Ureter (tissue), 1 donor: ENCODE results near the gene HEATR5A. TPM values are rescaled to one million over a fixed set of nuclear protein-coding genes. Genes with fewer than 3 reads are reported as not detected.
A peak's percentile ranks its signal among the peaks of the same experiment; 100 is the strongest.

Source experiments
- DNase-seq: peaks from one replicate; pipeline ENCODE4 v3.0.0-alpha.2; 2020; ENCODE audit warnings: low spot score
- total RNA-seq: library from RNA; stranded (reverse); gene quantifications from one replicate; pipeline ENCODE4 v1.2.4, GENCODE V29; 2023
- donor health status: DM: yes; HTN: yes; CAD: no.

Gene HEATR5A
- total RNA-seq, 1 donor from 2014 or later = 38.5 TPM

DNA sequence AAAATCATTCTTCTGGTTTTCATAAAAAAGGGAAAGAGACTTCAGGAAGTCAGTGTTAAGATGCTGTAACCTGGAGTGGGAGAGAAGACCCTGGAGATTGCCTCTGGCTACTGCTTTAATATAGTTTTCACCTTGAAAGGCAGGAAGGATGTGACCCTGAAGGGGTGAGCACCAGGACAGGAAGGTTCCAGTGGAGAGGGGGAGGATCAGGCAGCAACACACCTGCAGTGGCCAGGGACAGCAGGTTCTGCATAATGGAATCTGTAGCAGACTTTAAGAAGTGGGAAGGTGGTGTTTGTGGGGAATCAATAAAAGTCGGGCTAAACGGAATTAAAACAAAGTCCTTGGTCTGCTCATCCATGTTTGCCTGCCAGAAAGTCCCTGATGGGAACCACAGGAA, 6.3 kb upstream of the HEATR5A start:
- no peak for DNase-seq

- no peak for DNase-seq
Measured at GRCh38 chr14:31425905-31426304, 5.6 kb upstream of the HEATR5A start.

GRCh38 chr14:31421200-31421599, 850 bp upstream of the HEATR5A start:
- no peak for DNase-seq

DNA sequence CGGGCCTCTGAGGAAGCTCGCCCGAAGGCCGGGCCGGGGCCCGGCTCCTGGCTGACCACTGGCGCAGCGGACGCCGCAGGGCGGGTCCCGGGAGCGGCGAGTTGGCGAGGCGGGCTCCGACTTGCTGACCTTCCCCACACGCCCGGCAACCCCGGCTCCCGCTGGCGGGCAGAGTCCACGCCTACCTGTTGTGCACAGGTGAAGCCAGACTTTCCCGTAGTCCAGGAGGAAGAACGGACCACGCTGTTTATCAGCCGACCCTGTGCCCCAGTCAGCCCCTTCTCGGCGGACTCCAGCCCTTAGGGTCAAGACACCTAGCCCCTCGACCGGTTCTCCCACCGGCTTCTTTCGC, 407 bp downstream of the HEATR5A start:
- DNase-seq = peak; percentile 67

DNA sequence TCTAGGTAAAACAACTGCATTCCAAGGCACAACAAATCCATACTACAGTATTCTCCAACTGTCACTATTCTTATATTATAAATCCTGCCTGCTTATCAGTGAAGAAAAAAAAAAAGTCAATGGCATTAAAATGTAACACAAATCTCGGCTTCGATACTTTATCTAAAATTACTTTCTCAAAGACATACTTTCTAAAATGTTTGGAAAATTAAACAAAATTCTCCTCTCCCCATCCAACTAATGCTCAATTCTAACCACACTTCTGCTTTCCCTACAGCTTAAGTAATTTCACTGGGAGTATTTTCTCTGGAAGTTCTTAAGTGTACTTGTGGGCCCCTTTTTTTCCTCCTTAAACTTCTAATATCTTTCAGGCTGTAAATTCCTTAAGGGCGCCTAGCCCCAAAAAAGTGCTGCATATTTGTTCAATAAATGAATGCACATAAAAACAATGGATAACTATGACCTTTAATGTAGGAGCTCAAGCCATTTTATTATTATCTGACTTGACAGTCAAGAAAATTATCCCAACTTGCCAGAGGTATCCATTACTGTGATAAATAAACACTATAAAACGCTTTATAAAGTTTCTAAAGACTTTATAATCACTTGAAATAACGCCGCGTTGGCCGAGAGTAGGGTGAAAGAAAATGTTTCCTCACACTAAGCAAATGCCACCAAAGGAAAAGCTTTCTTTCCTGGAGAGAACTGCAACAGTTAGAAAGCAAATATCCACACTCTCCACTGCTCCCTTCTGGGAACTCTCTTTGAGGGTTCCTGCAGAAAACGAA, 977 bp downstream of the HEATR5A start:
- no peak for DNase-seq

GRCh38 chr14:31418440-31418839, 1.9 kb downstream of the HEATR5A start:
- no peak for DNase-seq

GRCh38 chr14:31414190-31414833, 6.0 kb downstream of the HEATR5A start:
- DNase-seq = no peak

DNA sequence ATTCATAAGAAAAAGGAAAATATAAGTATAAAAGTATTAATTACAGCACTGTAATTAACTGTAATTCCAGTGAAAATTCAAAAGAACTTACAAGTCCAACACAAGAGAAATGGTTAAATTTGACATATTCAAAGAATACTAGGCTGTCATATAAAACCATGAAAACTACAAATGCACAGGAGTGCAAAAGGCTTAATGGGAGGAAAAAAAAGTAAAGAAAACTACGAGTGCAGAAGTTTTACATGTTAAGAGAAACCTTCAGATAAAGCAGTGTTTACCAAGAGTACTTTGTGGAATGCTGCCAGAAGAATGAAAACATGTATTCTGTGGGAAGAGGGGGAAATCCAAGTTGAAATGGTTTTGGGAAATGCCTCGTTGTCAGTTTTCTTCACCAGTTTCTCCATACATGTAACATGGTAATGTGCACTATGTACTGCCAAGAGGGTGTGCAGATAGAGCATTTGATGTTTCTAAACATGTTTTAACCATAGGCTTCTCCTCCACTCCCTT, 9.1 kb downstream of the HEATR5A start:
- DNase-seq = no peak

DNA sequence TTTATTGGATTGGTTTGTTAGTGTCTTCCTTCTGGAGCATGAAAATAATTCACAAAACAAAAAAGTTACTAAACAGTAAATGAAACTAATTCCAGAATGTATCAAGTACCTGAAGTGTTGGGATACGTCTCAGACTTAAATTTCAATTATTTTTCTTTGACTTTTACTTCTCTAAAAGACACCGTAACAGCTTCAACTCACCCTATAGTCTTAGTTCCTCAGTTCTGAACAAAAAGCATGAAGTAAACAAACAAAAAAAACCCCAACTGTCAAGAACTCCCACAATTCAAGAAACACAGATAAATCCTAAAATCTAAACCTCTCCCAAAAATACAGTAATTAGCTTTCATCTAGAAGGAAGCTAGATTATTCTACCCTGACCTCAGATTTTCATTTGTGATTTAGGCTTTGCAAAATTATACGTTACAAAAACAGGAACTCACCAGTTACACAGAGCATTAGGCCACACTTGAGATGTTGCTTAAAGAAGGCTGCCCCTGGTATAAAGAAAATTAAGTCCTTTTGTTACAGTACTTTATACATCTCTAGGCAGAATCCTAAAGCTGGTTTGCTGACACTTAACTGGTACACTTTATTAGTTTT, 10.2 kb downstream of the HEATR5A start:
- DNase-seq = no peak

DNA sequence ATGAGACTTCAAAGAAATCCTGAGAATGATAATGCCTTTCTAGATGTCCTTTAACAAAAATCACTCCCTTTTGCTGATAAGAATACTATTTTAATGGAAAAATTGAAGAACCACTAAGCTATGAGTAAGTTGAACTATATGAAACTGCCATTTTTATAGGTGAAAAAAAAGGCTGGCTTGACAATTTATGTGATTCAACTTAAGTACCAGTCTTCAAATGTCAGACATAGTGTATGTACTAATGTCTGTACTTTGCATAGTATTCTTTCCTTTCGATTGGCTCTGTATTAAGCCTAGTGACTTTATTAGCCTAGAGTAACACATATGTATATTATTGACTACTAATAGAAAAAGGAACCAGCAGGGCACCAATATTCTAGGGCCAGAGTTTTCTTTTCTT, 11.9 kb downstream of the HEATR5A start:
- no peak for DNase-seq

GRCh38 chr14:31405599-31406232, 14.6 kb downstream of the HEATR5A start:
- DNase-seq = no peak

- DNase-seq = no peak
Measured at GRCh38 chr14:31405106-31405505, 15.2 kb downstream of the HEATR5A start.

GRCh38 chr14:31403707-31404106, 16.6 kb downstream of the HEATR5A start:
- DNase-seq = no peak

DNA sequence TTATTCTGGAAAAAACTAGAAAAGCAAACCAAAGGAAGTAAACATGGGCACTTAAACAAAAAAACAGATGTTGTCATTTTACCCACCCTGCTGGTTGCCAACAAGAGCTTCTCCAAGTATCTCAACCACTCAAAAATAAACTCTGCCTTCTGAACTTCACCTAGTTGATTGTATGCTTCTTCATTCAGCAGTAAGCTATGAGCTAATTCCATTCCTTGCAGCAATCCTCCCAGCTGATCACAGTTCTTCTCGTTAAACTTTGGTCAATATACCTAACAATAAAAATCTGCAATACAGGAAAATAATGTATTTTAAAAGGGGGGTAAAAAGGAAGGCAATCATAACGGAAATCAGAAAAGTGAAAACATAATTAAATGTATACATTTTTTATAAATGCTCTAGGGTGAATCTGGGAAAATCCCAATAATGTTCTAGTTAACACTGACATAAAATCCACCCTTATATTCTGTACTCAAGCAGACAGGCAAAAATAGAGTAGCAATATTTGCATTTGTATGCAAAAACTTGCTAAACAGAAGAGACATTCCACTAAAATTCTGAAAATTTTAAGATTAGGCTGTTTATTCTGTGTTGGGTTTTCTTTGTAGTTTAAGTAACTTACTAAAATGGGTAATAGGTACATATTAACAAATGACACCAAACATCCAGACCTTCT, 17.4 kb downstream of the HEATR5A start:
- DNase-seq = no peak

GRCh38 chr14:31401369-31401932, 18.9 kb downstream of the HEATR5A start:
- DNase-seq = no peak

- no peak for DNase-seq
Measured at GRCh38 chr14:31400031-31400638, 20.2 kb downstream of the HEATR5A start.

DNA sequence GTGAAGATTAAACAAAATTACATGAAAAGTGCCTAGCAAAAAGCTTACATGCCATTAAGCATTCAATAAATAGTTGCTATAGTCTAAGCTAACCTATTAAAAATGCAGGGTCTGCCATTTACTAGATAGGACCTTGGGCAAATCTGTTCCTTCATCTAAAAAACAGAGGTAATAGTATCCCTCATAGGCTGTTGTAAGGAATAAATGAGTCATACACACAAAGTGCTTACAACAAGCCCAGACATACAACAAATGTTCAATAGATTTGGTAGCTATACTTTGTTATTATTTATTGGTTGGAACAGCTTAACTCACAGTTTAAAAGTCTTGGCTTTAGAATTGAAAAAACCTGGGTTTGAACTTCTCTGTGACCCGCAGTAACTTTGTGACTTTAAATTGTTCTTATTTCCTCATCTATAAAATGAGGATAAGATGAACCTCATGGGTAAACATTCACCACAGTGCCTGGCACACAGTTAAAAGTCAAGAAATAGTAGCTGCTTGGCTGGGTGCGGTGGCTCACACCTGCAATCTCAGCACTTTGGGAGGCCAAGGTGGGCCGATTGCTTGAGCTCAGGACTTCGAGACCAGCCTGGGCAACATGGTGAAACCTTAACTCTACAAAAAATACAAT, 24.7 kb downstream of the HEATR5A start:
- no peak for DNase-seq

GRCh38 chr14:31395119-31395518, 25.2 kb downstream of the HEATR5A start:
- no peak for DNase-seq

GRCh38 chr14:31391977-31392503, 28.3 kb downstream of the HEATR5A start:
- no peak for DNase-seq

- DNase-seq = no peak
Measured at GRCh38 chr14:31391473-31391872, 28.9 kb downstream of the HEATR5A start.
